ENCODE measurements around the gene LARGE1.
"Not testable (repeated sequence)": the region's sequence is repeated elsewhere in the genome, so short reads cannot be mapped to it uniquely, and the experiment has no call there.

Gene LARGE1

DNA sequence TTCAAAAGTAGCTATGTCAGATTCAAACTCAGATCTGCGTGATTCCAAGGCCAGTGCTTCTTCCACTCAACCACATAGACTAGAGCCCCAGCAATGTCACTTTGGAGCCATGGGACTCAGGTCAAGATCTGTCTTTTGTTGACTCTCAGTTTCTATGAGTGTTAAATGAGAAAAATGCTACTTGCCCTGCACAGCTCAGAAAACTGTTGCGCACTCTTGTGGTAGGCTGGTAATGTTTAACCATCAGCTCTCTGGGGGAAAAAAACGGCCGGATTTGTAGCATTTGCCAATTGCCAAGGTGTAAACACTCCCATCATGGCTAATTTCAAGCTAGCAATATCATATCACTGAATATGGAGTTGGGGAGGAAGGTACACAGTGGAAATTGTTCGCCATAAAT, 534.0 kb downstream of the LARGE1 start:
- DNase-seq = no peak

DNA sequence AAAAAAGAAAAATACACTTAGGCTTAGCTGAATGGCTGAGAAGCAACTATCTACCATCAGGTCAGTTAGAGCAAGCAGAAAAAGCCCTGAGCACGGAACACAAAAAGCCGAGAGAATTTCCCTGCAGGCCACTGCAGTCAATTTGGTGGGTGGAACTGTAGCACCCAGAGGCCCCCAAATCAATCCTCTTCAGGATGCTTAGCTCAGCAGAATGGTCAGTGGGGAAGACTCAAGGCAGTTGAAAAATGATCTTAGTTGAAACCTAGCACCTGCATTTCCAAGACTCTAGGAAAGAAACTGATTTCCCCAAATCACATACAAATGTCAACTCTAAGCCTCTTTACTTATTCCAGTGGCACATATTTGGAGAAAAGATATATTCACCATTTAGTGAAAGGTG, 534.7 kb downstream of the LARGE1 start:
- DNase-seq = no peak

DNA sequence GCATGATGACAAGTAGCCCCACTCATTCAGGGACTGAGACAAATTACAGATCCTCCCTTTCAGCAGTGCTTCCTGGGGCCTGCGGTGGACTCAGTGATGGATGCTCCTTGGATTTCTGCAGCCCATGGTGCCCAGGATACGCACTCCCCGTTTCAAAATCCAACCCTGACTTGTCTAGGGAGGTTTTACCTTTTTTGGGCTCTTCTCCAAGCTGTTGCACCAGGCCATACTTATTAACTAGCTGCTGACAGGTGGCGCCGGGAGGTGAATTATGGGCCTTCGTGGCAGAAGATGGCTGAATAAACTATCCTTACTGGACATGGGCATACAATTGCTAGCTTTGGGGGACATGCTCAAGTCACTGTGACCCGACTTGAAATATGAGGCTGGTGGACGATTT, 537.8 kb downstream of the LARGE1 start:
- no peak for DNase-seq

DNA sequence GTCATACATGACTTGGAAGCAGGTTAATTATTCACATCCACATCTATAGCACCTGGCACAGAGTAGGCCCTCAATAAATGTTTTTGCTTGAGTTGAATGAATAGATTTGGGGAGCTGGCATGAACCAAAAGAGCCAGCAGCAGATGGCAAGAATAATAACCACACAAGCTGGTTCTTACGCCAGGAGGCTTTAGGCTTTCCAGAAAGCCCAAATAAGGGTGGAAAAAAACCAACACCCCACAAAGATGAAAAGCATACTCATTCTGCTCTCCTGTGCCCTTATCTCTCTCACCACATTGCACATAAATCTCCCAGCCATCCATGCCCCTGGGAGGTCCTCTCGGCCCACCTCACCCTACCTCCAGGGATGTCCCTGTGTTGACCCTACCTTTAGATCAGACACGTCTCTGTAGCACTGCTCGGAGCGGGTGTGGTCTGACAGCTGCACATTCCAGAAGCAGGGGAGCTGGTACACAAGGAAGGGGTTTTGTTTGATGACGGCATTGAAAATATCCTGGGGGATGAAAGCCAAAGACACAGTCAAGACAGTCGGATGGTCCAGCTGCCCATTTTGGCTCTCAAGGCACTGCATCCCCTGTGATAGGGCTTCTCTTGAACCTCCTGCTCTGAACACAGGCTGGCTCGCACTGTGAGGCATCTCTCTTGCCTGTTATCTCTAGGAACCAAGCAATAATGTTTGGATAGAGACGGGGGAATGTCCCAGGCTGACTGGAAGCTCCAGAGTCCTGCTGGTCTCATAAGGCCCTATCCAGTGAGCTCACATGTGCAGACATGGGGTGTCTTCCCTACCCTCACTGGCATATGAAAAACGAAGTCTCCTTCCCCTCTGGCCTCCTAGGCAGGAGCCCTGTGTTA, 538.5 kb downstream of the LARGE1 start:
- DNase-seq = no peak

DNA sequence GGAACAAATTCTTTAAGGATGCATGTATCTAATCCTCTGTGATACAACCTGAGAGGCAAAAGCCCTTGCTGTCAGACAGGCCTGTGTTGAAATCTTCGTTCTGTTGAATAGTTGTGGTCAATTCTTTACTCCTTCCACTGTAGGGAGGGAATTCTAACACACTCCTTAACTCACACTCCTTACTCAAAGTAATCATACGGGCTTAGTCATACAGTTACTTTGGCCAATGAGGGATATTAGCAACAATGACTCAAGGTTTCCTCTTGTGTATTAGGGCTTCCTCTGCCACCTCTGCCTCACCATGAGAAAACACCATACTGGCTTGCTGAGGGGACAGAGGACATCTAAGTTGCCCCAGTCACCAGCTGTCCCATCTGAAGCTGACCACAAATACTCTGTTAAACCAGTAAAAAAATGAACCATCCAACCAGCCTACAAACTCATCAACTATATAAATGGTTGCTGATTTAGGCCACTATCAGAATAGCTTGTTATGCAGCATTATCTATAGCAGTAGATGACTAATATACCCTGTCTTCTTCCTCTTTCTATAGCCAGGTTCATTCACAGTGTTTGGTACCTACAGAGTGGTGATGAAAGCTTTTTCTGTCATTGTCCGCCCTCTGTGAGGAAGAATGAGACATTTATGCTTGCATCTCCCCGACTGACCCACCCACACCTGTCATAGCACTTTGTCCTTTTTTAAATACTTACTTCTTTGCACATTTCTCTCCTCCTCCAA, 539.3 kb downstream of the LARGE1 start:
- DNase-seq = no peak

DNA sequence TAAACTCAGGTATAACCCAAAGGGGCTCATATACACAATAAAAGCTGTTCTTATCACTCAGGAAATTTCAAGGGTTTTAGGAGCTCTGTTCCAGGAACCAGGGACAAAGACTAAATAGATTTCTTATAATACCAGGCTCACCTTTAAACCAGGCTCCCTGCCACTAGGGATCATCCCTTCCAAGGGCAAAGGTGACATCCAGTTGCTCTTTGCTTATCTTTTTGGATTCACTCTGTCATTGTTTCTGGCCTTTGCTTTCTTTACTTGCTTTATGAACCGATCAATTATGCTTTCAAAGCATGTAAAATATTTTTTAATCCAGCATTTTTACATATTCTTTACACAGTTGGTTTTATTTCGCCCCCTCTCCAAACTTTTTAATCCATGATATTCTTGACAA, 540.4 kb downstream of the LARGE1 start:
- DNase-seq = no peak

DNA sequence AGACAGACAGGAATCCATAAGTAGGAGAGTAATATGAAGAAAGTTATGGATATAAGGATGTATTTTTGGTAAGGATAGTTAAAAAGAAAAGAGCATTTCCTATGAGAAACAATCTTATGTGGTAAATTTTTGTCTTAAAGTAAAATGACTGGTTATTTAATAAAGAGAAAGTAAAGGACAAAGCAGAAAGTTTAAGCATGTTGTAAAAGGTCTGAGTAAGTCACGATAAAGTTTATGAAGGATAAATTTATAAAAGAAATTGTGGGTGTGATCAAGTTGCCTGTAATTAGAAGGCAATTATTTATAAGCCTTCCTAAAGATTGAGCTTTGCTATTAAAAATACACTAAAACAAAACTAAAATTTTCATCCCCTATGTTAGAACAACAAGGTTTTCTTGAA, 547.4 kb downstream of the LARGE1 start:
- no peak for DNase-seq

DNA sequence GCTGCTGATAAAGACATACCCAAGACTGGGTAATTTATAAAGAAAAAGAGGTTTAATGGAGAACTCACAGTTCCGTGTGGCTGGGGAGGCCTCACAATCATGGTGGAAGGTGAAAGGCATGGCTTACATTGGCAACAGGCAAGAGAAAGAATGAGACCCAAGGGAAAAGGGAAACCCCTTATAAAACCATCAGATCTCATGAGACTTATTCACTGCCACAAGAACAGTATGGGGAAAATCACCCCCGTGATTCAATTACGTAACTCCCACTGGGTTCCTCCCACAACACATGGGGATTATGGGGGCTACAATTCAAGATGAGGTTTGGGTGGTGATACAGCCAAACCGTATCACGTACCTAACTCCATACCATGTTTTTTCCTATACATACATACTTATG, 557.0 kb downstream of the LARGE1 start:
- DNase-seq = not testable (repeated sequence)

DNA sequence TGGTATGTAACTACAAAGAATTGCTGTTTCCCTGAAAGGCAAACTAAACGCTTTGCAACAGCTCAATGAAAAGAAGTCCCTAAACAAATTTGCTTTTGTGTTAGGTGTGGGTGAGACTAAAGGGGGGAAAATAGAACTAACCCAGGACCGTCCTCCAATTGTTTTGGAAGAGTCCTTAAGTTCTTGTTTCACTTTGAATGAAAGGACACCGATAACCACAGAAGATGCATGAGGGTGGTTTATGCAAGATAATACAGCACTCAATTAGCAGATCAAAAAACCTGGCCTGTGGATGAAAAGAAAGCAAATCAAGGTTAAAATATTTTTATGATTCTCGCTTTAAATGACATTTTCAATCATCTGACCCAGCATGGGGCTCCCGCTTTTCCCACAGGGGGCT, 557.6 kb downstream of the LARGE1 start:
- no peak for DNase-seq

DNA sequence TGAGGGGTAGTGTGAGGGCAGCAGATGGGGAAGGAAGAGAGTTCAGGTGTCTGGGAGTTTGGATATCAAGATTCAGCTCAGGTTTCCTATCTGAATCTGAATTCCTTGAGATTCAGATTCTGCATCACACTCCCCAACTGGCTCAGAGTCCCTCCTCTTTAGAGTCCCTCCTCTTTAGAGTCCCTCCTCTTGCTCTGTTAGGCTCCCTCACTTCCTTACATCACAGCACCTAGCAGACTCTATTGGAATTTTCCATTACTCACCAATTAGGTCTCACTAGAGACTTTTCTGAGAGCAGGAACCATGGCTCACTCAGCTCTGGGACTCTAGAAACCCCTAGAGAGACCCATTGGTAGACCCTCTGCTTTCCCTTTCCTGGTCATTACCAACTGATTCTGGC, 558.7 kb downstream of the LARGE1 start:
- DNase-seq = no peak

DNA sequence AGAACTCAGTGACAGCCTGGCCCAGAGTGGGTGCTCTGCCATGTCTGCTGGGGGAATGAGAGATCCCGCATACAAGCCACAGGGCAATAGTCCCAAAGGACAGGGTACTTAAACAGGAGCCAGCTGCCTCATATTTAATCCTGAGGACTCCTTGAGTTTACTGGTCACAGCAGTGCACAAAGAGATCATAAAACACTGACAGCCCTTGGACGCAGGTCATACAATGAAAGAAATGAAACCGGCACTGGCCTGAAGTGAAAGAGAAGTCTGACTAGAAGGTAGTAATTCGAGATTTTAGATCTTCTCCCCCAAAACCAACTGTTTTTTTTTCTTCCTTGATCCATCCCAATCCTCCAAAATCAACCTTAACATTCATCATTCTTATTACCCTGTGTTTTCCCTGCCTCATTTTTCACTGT, 562.3 kb downstream of the LARGE1 start:
- no peak for DNase-seq

DNA sequence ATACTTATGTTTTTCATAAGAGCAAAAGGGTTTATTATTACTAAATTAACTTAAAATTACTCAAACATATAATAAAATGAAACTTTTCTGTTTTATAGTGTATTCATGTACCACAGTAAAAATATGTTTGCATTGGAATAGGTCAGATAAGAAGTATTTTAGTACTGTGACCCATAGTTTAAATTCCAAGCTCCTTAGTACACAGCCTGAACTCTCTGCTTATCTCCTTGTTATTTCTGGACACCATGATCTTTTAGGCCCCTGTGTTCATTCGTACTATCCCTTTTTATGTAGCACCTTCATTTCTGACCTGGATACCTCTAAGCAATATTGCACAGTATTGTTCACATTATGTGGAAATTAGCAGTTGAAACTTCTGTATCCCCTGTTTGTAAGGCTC, 565.3 kb downstream of the LARGE1 start:
- no peak for DNase-seq

DNA sequence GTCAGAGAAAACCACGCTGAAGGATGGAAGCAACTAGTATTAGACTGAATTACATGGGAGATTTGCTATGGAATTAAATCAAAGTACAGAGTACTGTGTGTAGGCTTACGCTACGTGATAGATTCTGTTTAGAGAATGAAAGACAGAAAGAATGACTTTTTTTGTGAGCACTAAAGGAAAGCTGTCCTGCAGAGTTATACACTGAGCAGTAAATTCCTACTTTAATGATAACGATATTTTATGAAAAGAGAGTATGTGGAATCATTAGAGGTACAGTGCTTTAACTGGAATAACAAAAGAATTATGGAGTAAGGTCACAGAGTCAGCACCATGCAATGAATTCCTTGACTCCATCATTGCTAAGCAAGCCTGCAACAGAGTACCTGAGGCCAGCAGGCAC, 566.8 kb downstream of the LARGE1 start:
- no peak for DNase-seq

DNA sequence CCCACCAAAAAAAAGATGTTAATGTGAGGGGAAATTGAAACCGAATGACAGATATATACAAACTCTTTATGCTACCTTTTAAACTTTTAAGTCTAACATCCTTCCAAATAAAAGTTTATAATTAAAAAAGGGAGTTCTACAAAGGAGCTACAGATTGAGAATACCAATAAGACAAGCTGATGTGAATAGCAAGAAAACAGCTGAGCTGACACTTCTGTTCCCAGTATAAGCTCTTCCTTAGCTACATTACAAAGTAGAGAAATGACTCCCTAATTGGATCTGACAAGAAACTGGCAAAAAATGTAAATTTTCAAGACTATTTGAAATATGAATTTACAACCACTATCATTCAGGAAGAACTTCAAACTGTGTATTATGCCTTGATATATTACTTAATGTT, 567.5 kb downstream of the LARGE1 start:
- DNase-seq = no peak

DNA sequence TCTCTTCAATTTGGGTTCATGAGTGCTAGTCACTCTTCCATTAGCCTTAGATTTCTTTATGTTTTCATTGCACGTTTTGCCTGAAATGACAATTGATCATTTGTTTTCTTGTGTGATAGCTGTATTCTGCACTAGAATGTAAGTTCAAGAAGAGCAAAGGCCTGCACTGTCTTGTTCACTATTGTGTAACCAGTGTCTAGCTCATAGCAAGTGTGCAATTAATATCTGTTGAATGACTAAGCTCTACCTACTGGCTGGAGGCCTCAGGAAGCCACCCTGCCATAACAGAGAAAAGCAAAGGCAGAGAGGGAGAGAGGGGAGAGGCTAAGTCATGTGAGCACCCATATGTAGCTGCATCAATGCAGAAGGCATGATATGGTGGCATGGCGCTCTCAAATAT, 569.3 kb downstream of the LARGE1 start:
- no peak for DNase-seq

DNA sequence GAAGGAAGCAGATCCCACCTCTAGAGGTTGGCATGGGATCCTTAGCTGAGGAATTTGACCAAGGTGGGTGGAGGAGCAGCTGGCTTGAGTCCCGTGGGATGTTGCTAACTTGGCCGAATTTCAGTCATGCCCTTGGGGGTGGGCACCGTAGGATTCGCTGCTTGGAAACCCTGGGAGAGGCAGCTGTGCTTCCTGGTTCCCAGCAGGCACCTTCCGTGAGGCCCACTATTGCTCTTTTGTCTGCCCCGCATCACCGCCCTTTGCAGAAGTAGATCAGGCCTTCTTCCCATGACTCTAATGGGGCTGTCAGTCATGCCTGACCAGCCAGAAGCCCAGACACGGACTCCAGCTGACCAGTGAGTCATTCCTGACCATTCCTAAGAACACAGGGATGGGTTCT, 569.8 kb downstream of the LARGE1 start:
- DNase-seq = no peak

DNA sequence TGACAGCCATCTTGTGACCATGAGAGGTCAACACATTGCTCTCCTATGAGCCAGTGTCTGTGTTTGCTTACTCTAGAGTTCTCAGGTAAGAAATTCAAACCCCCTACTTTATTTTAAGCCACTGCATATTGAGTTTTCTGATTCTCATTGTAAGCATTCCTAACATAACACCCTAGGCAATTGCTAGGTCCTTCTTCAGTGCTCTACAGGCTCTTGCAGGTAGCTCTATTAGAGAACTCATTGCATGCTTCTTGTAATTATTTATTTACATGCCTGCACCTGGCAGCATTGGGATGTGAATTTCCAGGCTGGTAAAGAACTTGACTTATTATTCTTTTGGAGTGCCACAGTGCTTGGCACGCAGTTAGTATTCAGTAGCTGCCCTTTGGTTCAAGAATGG, 573.3 kb downstream of the LARGE1 start:
- no peak for DNase-seq

DNA sequence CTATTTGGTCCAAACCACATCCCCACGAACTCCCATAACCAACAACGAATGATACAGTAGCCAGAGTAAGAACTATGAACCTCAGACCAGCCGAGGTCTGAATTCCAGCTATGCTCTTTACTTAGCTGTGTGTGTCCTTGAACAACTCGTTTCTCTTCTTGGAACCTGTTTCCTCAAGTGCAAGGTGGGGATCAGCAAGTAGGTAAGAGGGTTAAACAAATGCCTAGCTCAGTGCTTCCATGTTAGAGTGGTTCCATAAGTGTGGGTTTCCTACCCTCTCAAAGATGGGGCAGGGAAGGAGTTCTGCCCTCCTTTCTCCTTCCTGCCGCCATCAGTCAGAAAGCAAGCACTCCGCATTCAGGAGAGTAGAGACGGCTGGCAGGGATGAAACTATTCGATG, 578.7 kb downstream of the LARGE1 start:
- no peak for DNase-seq

DNA sequence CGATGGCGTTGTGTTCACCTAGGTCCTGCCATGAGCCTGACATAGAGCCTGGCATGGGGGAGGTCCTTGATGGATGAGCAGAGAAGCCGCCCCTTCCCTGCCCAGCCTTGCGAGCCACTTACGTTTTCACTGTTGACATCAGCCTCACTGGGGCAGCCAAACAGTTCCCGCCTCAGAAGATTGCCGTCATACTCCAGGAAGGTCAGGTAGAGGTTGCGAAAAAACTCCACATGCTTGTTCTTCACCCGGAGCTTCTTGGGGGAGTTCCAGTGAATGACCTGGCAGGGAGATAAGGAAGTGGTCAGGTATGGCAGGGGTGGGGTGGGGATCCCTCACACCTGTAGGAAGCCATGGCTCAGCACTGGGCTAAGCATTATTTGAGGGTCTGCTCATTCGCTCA, 582.8 kb downstream of the LARGE1 start:
- no peak for DNase-seq

DNA sequence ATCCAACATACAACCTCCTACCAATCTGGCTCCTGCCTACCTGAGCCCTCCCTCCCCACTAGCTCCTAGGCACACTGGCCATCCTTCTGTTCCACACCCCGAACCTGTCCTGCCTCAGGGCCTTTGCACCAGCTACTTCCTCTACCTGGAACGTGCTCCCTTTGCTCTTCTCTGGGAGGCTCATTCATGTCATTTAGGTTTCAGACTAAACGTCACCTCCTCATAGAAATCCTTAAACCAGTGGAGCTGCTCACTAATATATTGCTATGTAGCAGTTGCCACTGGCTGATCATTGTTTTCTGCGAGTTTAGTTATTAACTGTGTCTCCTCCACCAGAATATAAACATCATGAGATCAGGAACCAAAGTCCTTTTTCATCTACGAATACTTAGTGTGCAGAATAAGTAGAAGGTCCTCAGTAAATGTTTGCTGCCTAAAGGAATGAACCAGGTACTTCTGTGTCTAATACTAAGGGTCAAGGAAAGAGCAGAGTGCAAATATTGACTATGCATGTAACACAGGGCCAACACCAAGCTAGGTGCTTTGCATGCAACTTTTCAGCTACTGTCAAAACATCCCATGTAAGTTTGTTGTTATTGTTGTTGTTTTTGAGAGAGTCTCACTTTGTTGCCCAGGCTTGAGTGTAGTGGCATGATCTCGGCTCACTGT, 584.5 kb downstream of the LARGE1 start:
- DNase-seq = no peak

DNA sequence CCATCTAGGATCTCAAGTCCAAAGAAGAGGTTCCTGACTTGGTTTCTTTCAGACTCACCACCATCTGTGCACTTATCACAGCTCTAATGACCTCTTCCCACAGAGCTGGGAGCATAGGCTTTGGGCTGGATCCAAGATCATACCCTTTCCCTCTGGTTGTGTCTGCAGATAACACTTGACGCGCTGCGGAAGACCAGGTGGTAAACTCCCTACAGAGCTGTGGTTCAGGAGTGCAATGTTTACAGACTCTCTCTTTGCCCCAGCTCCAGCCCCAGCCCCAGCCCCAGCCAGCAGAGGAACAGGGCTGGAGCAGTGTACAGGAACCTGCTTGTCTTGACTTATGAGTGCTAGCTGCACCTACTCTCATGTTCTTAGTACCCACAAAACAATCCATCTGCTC, 587.7 kb downstream of the LARGE1 start:
- DNase-seq = no peak

DNA sequence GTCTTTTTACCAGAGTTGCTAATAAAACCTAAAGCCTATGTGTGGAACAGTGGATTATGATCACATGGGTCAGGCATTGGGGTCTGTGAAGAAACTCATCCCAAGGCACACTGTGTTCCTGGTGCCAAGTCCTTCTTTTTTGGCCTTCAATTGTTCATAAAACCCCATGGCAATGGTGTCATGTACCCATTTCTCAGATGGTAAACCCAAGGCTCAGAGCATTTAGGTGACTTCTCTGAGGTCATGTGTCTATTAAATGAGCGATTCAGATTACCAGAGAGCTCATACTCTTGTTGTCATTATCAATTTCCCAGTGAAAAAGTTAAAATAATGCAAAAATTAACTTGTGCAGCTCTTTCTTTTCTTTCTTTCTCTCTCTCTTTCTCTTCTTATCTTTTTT, 589.3 kb downstream of the LARGE1 start:
- no peak for DNase-seq

DNA sequence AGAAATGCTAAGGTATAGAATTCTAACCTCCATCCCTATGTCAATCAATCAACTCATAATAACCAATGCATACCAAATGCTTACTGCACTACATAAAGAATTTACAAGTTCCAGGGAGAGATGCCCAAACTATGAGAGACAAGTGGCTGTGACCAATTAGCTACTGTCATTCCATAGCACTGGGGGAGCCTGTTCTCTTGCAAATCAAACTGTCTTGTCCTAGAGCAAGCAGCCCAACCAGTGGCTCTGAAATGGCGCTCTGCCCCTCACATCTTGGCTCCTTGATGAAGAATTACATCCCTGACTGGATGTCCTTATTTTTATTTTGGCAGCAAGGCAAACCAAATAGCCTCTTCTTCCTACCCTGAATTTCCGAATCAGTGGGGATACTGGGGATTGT, 589.7 kb downstream of the LARGE1 start:
- no peak for DNase-seq

DNA sequence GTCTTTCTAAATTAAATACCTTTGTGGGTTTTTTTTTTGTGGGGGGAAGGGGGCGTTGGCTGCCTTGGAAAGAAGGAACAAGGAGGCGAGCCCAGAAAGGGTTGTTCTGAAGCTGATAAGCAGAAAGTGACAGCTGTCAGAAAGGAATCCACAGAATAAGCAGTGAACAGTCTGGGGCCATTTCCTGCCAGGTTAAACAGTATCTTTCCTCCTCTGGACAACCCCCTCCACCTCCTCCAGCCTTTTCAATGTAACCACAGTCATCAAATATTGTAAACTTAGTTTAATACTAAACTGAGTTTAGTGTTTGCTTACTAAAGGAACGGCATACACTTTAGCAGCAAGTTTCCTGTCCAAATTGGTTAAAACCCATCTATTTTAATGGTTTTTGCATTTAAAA, 590.9 kb downstream of the LARGE1 start:
- DNase-seq = no peak

Data from stimulated activated naive CD4-positive, alpha-beta T cell (primary cell).